NOMO-1 treated with dmso at 0.1 percent for 144 hours (cell line): ENCODE results near the gene CDC16.
"Not testable (repeated sequence)": the region's sequence is repeated elsewhere in the genome, so short reads cannot be mapped to it uniquely, and the experiment has no call there.

Experiments
- DNase-seq: peaks from one replicate; lab custom pipeline; 2025; ENCODE audit not compliant: unreplicated experiment; lab: John Stamatoyannopoulos, UW

The CDC16 gene

DNA sequence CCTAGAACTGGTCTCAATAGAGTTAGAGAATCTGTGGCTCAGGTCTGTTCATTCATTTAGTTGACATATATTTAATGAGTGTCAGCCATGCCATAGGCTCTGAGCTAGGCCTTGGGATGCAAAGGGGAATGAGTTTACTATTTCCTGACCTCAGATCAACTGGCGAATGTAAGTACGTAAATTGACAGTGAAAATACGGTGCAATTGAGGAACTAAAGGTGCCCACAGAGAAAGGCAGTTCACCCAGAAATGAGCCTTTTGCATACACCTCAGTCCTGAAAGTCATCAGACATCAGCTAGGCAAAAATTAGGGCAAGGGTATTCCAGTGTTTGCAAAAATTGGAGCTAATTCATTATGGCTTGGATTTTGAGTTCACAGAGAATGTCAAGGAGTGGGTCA is 26.1 kb downstream of the CDC16 start:
- no peak for DNase-seq

GRCh38 chr13:114261328-114261965 is 26.8 kb downstream of the CDC16 start:
- no peak for DNase-seq

- DNase-seq: no peak
Measured at GRCh38 chr13:114263578-114263977, 28.9 kb downstream of the CDC16 start.

- not testable (repeated sequence) for DNase-seq
Measured at GRCh38 chr13:114264313-114264712, 29.6 kb downstream of the CDC16 start.

- no peak for DNase-seq
Measured at GRCh38 chr13:114264886-114265611, 30.4 kb downstream of the CDC16 start.

DNA sequence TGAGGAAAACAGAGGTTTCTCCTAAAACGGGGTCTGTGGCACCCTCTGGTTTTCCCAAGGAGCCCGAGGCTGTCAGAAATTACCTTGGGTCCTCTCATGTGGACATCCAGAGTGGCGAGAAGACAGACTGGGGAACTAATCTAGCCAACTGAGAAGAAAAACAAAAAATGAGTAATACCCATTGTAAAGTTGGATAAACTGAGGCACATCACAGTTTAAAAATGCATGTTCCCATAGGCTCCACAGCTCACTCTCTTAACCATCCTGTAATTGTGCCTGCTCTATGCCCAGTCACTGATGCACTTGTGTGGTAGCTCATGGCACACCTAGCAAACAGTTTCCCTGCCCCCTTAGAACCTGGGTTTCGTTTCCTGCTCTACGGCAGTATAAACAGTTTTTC is 31.5 kb downstream of the CDC16 start:
- DNase-seq: no peak

GRCh38 chr13:114268344-114269280 is 33.9 kb downstream of the CDC16 start:
- DNase-seq: no peak

- no peak for DNase-seq
Measured at GRCh38 chr13:114269281-114269770, 34.6 kb downstream of the CDC16 start.

DNA sequence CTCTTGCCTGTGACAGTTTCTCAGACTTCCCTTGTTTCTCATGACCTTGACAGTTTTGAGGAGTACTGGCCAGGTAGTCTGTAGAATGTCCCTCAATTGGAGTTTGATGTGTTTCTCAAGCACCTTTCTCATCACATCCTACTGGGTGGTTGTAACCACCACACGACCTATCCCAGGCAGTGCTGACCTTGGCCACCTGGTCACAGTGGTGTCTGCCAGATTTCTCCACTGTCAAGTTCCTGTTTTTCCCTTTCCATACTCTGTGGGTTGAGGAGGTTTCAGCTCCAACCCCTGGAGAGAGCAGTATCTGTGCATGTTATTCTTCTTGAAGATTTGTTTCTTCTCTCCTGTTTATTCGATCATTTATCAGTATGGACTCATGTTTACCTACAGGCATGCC is 38.3 kb downstream of the CDC16 start:
- no peak for DNase-seq

- DNase-seq: no peak
Measured at GRCh38 chr13:114275304-114275703, 40.6 kb downstream of the CDC16 start.

- no peak for DNase-seq
Measured at GRCh38 chr13:114279146-114279545, 44.4 kb downstream of the CDC16 start.

- no peak for DNase-seq
Measured at GRCh38 chr13:114279758-114280355, 45.2 kb downstream of the CDC16 start.

- peak; percentile 79 for DNase-seq
Measured at GRCh38 chr13:114281351-114282040, 46.8 kb downstream of the CDC16 start, which contains the start of gene UPF3A. Gene UPF3A (plus strand): TSS chr13:114281601. CDS start chr13:114281640, 39 bp downstream.

DNA sequence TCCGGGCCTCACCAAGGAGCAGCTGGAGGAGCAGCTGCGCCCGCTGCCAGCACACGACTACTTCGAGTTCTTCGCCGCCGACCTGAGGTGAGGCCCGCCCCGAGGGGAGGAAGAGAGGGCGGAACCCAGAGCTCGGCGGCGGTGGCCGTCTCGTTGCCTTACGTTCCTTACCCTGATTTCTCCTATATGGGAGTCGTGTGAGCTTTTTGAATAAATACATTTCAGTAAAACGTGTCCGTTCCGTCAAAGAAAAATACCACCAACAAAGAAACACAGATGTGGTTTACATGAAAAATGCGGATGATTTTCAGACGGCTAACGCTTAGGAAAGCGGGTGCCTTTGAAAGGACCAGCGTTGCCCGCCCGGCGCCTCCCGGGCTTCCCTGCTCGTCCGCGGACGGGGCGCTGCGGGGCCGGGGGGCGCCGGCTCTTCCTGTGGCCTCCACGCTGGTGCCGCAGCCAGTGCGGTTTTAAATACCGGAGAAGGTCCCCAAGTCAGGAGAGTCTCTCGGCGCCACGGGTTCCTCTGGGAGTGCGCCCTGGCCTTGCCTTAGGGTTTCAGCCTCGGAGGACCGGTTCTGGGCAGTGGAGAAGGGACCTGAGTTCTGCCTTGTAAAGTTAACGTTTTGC is 47.5 kb downstream of the CDC16 start:
- DNase-seq: peak; percentile 72

GRCh38 chr13:114283576-114283975 is 48.9 kb downstream of the CDC16 start:
- DNase-seq: no peak

GRCh38 chr13:114284680-114285079 is 50.0 kb downstream of the CDC16 start:
- DNase-seq: no peak

- no peak for DNase-seq
Measured at GRCh38 chr13:114285166-114285808, 50.6 kb downstream of the CDC16 start.

DNA sequence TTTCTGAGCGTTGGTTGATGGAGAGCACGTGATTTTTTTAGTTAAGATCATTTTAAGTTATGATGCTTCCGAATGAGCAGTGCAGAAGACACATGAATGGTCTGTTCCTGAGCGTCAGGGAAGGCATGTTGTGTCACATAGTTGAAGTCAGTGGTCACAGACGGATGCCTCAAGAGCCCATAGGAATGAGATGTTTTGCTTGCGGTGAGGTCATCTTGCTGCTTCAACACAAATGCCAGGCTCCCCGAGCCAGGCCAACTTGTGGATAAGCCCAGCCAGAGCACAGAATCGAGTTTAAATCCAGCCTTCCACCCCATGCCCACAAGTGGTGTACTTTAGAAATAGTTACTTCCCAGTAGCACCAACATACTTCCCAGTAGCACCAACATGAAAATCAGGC is 52.1 kb downstream of the CDC16 start:
- no peak for DNase-seq

GRCh38 chr13:114288157-114288591 is 53.5 kb downstream of the CDC16 start:
- DNase-seq: no peak
